ENCODE data around the gene TRIM44. TPM values are rescaled to one million over a fixed set of nuclear protein-coding genes. Genes with fewer than 3 reads are reported as not detected.

Gene TRIM44
- total RNA-seq, 1 experiment from 2014 or later = 81.4 TPM

DNA sequence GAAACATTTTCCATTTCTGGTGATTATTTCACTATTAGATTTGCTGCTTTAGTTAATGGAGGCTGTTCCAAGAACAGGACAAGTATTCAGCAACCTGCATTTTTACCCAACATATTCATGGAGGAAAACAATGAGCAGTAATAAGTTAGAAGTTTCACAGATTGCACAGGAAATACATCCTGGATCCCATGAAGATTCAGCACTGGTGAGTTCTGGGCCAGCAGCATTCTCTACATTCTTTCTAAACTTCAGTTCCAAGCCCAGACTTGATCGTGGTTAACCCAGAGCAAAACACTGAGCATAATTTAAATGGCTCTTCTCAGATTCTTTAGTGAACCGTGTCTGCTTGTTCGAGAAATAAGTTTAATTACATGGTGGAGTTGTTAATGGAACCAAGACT, 40.5 kb upstream of the TRIM44 start:
- BruUV-seq (replicated peaks) = no TSS peak
- H3K36me3 ChIP-seq (ENCODE audit: control insufficient read depth, insufficient read depth, low read length) = no peaks in the 10 kb centered on the region
- Mint-ChIP-seq H3K4me1 (ENCODE audit: low read depth, unreplicated experiment) (peaks cover 20% of the 10 kb centered on the region), H3K27ac (ENCODE audit: unreplicated experiment) (peak overlapping the region; percentile 39), H3K9me3 (ENCODE audit: unreplicated experiment) (no peaks in the 10 kb centered on the region), H3K27me3 (ENCODE audit: insufficient read depth, unreplicated experiment) (no peaks in the 10 kb centered on the region), H3K36me3 (ENCODE audit: insufficient read depth, unreplicated experiment) (peaks cover 6% of the 10 kb centered on the region), H3K4me3 (ENCODE audit: unreplicated experiment) (peak overlapping the region; percentile 81)
- H3K9me3 ChIP-seq = no peaks in the 10 kb centered on the region
- DNase-seq = peak in 1 of 2 experiments; percentile 17
- H3K27me3 ChIP-seq (replicated peaks; ENCODE audit: control insufficient read depth, insufficient read depth, low read length) = no peaks in the 10 kb centered on the region
- ChIA-PET POLR2A (no interaction called here), CTCF (no interaction called here)
- H3K4me1 ChIP-seq = peaks cover 26% of the 10 kb centered on the region
- H3K4me3 ChIP-seq (ENCODE audit: low read depth, low read length) = no peak overlapping the region
- TF ChIP-seq, protein P1, sequence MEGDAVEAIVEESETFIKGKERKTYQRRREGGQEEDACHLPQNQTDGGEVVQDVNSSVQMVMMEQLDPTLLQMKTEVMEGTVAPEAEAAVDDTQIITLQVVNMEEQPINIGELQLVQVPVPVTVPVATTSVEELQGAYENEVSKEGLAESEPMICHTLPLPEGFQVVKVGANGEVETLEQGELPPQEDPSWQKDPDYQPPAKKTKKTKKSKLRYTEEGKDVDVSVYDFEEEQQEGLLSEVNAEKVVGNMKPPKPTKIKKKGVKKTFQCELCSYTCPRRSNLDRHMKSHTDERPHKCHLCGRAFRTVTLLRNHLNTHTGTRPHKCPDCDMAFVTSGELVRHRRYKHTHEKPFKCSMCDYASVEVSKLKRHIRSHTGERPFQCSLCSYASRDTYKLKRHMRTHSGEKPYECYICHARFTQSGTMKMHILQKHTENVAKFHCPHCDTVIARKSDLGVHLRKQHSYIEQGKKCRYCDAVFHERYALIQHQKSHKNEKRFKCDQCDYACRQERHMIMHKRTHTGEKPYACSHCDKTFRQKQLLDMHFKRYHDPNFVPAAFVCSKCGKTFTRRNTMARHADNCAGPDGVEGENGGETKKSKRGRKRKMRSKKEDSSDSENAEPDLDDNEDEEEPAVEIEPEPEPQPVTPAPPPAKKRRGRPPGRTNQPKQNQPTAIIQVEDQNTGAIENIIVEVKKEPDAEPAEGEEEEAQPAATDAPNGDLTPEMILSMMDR (IDR thresholded peaks at IDR 0.05; ENCODE audit: insufficient read depth in 1 of 2, low read depth in 1 of 2, low read length in 1 of 2, severe bottlenecking in 1 of 2, unreplicated experiment in 1 of 2) = no peak
- intact Hi-C loops (cut with micrococcal nuclease; ENCODE audit: unreplicated experiment) = loop anchor here (1.0 kb wide), 1 partner anchor 8 kb away; no protein-coding TSS in a partner anchor

DNA sequence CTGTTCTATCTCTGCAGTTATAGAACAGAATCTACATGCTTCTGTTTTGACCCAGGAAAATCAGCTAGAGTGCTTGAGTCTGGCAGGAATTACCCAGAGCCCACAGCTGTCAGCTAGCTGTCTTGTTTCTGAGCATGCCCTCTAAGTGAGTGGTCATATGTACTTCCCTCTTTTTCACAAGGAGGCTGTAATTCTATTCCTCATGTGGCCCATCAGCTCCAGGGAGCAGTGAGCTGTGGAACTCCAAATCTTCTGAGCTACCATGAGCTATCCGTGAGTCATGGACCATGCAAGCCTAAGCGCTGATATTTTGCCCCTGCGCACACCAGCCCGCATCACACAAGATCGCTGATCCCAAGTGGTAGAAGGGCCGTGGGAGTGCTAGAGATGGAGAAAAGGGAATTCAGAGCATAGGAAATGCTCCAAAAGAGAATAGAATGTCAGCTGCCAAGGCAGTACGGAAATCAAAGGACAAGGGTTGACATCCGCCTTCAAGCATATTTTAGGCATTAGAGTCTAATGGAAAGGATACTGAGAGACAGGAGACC, 38.9 kb upstream of the TRIM44 start:
- Mint-ChIP-seq H3K36me3 (ENCODE audit: insufficient read depth, unreplicated experiment) (no peaks in the 10 kb centered on the region), H3K27ac (ENCODE audit: unreplicated experiment) (no peak overlapping the region), H3K4me1 (ENCODE audit: low read depth, unreplicated experiment) (peaks cover 20% of the 10 kb centered on the region), H3K9me3 (ENCODE audit: unreplicated experiment) (no peaks in the 10 kb centered on the region), H3K4me3 (ENCODE audit: unreplicated experiment) (no peak overlapping the region), H3K27me3 (ENCODE audit: insufficient read depth, unreplicated experiment) (no peaks in the 10 kb centered on the region)
- Histone ChIP-seq H3K9me3 (no peaks in the 10 kb centered on the region), H3K27me3 (replicated peaks; ENCODE audit: control insufficient read depth, insufficient read depth, low read length) (no peaks in the 10 kb centered on the region), H3K4me3 (ENCODE audit: low read depth, low read length) (no peak overlapping the region), H3K36me3 (ENCODE audit: control insufficient read depth, insufficient read depth, low read length) (no peaks in the 10 kb centered on the region), H3K4me1 (peaks cover 19% of the 10 kb centered on the region)
- CTCF ChIA-PET = no interaction called here
- TF ChIP-seq, protein P1 (IDR thresholded peaks at IDR 0.05; ENCODE audit: insufficient read depth in 1 of 2, low read depth in 1 of 2, low read length in 1 of 2, severe bottlenecking in 1 of 2, unreplicated experiment in 1 of 2) = no peak
- no TSS peak for BruUV-seq (replicated peaks)
- DNase-seq = no peak
- intact Hi-C loops (cut with micrococcal nuclease; ENCODE audit: unreplicated experiment) = no loop called here
- POLR2A ChIA-PET = interaction anchor here (0.6 kb wide), 1 partner anchor 78 kb away, joined by 3 read pairs; no protein-coding TSS in a partner anchor

DNA sequence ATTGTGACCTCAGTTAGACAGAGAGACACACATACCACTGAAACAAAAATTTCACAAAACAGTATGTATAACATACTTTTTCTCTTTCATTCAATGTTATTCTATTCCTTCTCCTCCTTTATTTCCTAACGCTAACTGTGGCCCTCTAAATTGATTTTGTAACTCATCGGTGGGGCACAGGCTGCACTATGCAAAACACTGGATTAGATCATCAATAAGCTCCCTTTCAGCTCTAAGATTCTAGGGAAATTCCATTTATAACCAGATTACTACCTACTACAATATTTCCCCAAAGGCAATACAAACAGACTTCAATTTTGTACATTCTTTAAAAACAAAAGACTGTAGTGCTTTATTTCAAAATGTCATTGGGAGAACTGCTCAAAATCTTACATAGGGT, 38.3 kb upstream of the TRIM44 start:
- BruUV-seq (replicated peaks) = no TSS peak
- intact Hi-C loops (cut with micrococcal nuclease; ENCODE audit: unreplicated experiment) = no loop called here
- no peak overlapping the region for H3K4me3 Mint-ChIP-seq (ENCODE audit: unreplicated experiment)
- no peaks in the 10 kb centered on the region for H3K27me3 ChIP-seq (replicated peaks; ENCODE audit: control insufficient read depth, insufficient read depth, low read length)
- H3K27me3 Mint-ChIP-seq (ENCODE audit: insufficient read depth, unreplicated experiment) = no peaks in the 10 kb centered on the region
- H3K4me1 Mint-ChIP-seq (ENCODE audit: low read depth, unreplicated experiment) = peaks cover 25% of the 10 kb centered on the region
- ChIA-PET CTCF (no interaction called here), POLR2A (interaction anchor here (0.6 kb wide), 1 partner anchor 77 kb away, joined by 3 read pairs; no protein-coding TSS in a partner anchor)
- no peaks in the 10 kb centered on the region for H3K36me3 ChIP-seq (ENCODE audit: control insufficient read depth, insufficient read depth, low read length)
- H3K36me3 Mint-ChIP-seq (ENCODE audit: insufficient read depth, unreplicated experiment) = no peaks in the 10 kb centered on the region
- no peaks in the 10 kb centered on the region for H3K9me3 Mint-ChIP-seq (ENCODE audit: unreplicated experiment)
- DNase-seq = no peak
- TF ChIP-seq, protein P1 (IDR thresholded peaks at IDR 0.05; ENCODE audit: insufficient read depth in 1 of 2, low read depth in 1 of 2, low read length in 1 of 2, severe bottlenecking in 1 of 2, unreplicated experiment in 1 of 2) = no peak
- H3K9me3 ChIP-seq = no peaks in the 10 kb centered on the region
- no peak overlapping the region for H3K4me3 ChIP-seq (ENCODE audit: low read depth, low read length)
- H3K4me1 ChIP-seq = peaks cover 24% of the 10 kb centered on the region
- H3K27ac Mint-ChIP-seq (ENCODE audit: unreplicated experiment) = no peak overlapping the region

All from Caco-2 (cell line).